Femur (tissue), 1 donor: ENCODE data around the gene SYF2.
"Not testable (repeated sequence)": the region's sequence is repeated elsewhere in the genome, so short reads cannot be mapped to it uniquely, and the experiment has no call there.

Source experiments
- DNase-seq: peaks from one replicate; pipeline ENCODE4 v3.0.0-alpha.2; 2017

SYF2 gene

GRCh38 chr1:25204797-25205480 lies 27.4 kb downstream of the SYF2 start:
- peak; percentile 57 for DNase-seq

- DNase-seq, result no peak
These were observed 31.3 kb downstream of the SYF2 start for GRCh38 chr1:25201006-25201405.

GRCh38 chr1:25199819-25200620 lies 32.3 kb downstream of the SYF2 start:
- DNase-seq, result peak; percentile 55

GRCh38 chr1:25198663-25199252 lies 33.5 kb downstream of the SYF2 start:
- DNase-seq, result peak; percentile 70

DNA sequence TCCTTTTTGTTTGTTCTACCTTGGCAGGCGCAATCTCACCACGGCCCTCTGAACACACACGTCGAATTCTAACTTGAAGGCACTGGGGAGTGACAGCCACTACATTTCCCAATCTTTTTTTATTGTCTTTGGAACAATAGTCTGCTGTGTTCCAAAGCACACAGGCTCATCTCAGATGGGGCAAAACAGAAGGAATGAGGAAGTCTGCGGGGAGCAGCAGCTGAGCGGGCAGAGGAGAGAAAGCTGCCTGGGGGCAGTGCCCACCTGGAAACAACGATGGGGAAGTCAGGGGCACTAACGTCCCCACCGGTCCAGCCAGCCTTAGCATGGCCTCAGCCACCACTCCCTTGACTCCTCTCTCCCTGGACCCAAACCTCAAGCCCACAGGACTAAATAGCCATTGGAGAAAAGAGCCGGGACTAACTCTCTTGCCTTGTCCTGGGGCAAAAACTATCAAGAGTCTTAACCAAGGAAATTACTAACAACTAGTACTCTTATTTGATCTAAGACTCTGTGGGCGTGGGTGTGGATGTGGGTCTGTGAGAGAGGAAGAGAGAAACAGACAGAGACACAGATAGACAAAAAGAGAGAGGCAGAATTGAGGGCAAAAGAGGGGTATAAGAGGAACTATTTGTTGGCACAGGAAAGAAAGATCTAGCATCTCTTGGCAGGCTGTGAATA lies 34.2 kb downstream of the SYF2 start:
- no peak for DNase-seq

DNA sequence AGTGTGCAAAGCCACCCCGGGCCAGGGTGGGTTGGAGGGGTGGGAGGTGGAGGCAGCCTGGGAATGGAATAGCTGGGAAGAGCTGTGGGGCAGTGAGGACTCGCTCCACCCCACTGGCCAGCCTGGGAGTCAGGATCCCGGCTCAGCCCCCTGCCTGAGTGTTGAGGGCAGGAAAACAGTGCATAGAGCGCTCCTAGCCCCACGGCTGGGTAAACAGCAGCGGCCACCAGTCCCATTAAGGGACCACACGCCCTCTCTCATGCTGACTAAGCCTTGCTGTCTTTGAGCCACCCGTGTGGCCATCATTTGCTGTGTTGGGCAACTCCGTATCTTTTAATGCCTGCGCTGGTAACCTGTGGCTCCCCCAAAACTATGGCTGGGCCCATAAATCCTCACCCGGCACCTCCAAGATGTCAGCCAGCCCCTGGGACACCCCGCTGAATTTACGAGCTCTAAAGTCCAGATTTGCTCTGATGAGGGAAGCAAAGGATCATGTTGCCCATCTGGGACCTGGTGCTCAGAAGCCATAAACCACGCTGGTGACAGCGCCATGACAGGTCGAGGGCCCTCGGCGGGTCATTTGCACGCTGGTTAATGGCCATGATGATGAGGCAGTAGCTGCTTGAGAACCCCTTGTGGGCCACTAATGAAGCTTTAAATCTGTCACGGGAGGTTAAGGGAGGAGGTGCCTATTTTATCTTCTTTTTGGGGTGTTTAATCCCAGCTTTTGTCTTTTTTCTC lies 34.9 kb downstream of the SYF2 start:
- DNase-seq, result no peak

DNA sequence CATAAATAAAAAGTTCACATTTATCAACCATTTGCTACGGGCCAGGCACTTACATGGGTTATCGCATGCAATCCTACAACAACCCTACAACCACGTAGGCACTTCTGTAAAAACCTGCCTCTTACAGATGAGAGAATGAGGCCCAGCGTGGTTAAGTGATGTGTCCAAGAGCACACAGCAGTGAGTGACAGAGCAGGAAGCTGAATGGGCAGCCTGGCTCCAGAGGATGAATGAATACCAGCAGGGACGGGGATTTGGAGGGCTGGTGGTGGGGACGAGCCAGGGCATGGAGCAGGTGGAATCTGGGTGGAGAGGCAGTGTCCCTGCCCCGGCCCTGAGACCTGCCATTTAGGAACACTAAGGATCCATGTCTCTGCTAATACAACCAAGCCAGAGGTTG lies 35.5 kb downstream of the SYF2 start:
- no peak for DNase-seq

- no peak for DNase-seq
These were observed 36.5 kb downstream of the SYF2 start for GRCh38 chr1:25195835-25196234.

DNA sequence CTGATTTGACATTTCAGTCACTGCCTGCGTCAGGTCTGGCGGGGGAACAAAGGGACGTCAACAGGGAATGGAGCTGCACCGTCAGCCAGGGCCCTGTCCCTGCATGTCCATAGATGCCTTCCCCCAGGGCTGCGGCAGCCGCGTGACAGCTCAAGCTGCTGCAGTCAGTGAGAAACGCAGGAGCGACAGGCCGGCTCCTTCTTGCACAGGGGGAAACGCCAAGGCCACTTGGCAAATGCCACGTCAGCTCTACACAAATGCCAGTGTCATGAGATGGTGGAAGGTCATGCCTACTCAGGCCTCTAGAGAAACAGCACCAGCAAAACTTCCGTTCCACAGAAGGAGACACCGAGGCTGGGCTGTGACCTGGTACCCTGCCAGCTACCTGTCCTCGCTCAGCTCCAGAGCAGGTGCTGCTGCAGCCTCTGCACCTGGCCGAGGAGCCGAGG lies 37.7 kb downstream of the SYF2 start:
- no peak for DNase-seq

DNA sequence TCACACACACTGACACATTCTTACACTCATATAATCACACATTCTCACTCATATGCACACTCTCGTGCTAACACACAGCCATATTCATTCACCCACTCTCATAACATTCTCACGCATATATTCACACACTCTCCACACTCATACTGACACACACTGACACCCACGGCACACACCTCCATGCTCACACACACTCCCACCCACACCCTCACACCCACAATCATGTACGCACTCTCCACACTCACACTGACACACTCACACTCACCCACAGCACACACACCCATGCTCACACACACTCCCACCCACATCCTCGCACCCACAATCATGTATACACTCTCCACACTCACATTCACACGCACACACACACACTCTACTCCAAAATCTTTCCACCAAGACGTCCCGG lies 38.2 kb downstream of the SYF2 start:
- DNase-seq, result no peak

- no peak for DNase-seq
These were observed 39.1 kb downstream of the SYF2 start for GRCh38 chr1:25193229-25193628.

DNA sequence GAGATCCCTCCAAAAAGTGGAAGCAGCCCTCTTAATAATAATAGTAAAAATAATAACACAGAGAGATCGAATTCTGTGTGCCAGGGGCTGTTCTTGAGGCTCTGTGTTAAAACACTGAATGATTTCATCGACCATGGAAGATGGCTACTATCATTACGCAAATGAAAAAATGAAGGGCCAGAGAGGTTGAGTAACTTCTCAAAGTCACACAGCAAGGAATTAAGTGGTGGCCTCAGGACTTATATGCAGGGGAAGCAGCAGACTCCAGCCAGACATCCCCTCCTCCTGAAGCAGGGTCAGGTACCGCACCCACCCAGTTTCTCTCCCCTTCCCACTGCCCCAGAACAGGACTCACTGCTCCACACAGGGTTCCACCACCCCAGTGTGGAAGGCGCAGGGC lies 40.1 kb downstream of the SYF2 start:
- DNase-seq, result no peak

DNA sequence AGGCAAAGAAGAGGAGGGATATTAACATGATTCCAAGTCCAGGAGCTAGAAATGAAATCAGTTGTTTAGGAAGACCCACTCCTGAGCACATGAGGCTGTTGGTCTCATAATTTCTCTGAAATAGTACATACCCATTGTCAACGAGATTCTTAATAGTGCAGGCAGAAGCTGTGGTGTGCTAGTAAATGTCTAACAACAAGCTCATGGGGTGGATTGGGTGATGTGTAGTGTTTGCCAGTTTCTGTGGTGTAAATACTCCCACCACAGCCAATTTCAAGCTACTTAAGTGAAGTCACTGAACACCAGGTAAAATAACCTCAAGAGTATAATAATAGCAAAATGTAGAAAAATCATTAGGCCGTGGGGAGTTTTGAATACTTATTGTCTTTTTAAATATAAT lies 42.0 kb downstream of the SYF2 start:
- no peak for DNase-seq

- not testable (repeated sequence) for DNase-seq
These were observed 44.4 kb downstream of the SYF2 start for GRCh38 chr1:25187904-25188303.

- DNase-seq, result no peak
These were observed 45.2 kb downstream of the SYF2 start for GRCh38 chr1:25187077-25187476.

DNA sequence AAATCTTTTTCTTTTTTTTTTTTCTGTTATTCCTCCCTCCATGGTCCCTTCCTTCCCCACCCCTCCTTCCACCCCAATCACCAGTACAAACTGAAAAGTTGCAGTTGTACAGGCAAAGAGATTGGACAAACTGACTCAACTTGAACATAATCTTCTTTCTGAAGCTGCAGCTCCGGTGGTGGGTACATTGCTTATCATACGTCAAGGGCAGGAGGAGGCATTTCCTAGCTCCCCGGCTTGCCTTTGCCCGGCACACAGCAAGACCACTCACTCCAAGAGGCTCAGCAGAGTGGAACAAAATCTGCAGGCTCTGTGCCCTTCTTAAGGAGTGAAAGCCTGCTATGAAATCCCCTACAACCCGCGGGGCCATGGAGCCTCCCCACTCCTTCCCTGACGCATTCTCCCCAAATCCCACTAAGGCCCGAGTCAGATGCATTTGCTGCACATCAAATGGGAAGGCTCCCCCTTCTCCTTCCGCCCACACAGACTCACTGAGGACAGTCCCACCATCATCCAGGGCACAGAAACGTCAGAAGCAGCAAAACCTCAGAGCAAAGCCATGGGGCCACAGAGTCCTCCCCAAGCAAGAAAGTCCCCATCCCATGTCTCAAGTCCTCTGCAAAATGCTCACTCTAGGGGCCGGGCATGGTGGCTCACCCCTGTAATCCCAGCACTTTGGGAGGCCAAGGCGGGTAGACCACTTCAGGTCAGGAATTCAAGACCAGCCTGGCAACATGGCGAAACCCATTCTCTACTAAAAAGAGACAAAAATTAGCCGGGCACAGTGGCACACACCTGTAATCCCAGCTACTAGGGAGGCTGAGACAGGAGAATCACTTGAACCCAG lies 45.9 kb downstream of the SYF2 start:
- no peak for DNase-seq

GRCh38 chr1:25185409-25186160 lies 46.7 kb downstream of the SYF2 start:
- peak; percentile 80 for DNase-seq

GRCh38 chr1:25184001-25184762 lies 48.1 kb downstream of the SYF2 start:
- DNase-seq, result no peak

DNA sequence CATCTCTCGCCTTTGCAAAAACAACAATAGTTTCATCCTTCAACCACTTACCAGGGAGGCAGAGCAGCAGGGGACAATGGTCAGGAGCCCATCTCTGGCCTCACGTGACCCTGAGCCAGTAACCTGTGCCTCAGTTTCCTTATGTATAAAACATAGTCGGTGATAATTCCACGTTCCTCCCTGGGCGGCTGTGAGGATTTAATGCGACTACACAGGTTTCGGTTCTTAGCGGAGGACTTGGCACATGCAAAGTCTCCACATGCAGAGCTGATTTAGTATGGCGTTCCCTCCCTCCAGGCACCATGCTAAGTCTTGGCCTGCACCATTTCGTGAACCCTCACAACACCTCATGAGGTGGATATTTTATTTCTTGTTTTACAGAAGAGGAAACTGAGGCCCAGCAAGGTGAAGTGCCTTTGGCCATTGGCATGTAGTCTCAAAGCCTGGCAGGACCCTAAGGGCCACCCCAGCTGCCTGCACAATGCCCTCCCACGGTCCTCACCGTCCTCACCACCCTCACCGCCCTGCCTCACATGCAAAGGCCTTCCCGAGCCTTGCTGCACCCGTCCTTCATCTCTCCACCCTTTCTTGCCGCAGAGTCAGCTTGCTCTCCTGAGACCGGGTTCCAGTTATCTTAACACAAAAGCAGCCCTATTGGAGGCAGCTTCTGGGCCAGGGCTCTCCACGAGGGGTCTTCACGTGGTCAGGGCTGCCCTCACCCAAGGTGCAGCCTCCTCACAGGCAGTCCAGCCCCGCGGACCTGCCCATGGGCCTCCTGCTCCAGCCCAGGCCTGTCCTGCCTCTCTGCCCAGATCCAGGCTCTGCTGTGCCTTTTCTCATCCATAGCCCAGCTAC lies 48.9 kb downstream of the SYF2 start:
- DNase-seq, result no peak
